Endothelial cell of umbilical vein (primary cell): ENCODE data around the gene DENND1A. TPM values are rescaled to one million over a fixed set of nuclear protein-coding genes. Genes with fewer than 3 reads are reported as not detected.

Experiments
- BruUV-seq: library from RNA; stranded (reverse); fragments of 400-500 nt; replicated peaks from 2 replicates; lab custom pipeline; 2021; lab: Mats Ljungman, UMichigan
- CTCF ChIA-PET: fragments of 300-600, 350-600 bp; sonication (Branson Sonifier 250); formaldehyde crosslinking; loops from one replicate; lab custom pipeline; 2021; ENCODE audit warnings: antibody characterized with exemption, inconsistent platforms; lab: Charles Lee
- POLR2A ChIA-PET: fragments of 300-600, 350-600 bp; sonication (Branson Sonifier 250); formaldehyde crosslinking; loops from one replicate; lab custom pipeline; 2021; ENCODE audit warnings: antibody characterized with exemption, inconsistent platforms; lab: Charles Lee
- DNase-seq: peaks from one replicate; pipeline ENCODE4 v3.0.0-alpha.2; 2011; ENCODE audit warnings: low read depth, low spot score
- FAIRE-seq: peaks from 2 replicates; lab custom pipeline; 2011; peaks lifted over from hg19 to GRCh38; lab: Jason Lieb, UNC
- H2AFZ ChIP-seq: 2 replicates; pipeline ENCODE4 v1.6.0; 2012; ENCODE audit warnings: low read depth, low read length, control low read depth, inconsistent platforms
- H3K27ac ChIP-seq: 2 replicates; pipeline ENCODE4 v1.5.1; 2011; ENCODE audit warnings: low read depth, mild to moderate bottlenecking, control low read depth, low read length, moderate library complexity; ENCODE audit not compliant: insufficient read depth
- H3K27me3 ChIP-seq, 2 experiments: 2 replicates each; pipeline versions ENCODE4 v1.6.0 to v1.6.1; 2011; ENCODE audit warnings: low read length in 2 of 2, mixed read lengths in 1 of 2; ENCODE audit not compliant: control insufficient read depth in 2 of 2, insufficient read depth in 2 of 2
- H3K36me3 ChIP-seq, 2 experiments: 2 replicates in 1 of 2; 3 replicates in 1 of 2; pipeline ENCODE4 v1.5.1; 2011; ENCODE audit warnings: low read length in 2 of 2, mild to moderate bottlenecking in 1 of 2, moderate library complexity in 1 of 2; ENCODE audit not compliant: control insufficient read depth in 2 of 2, insufficient read depth in 2 of 2; ENCODE audit errors: extremely low read depth in 1 of 2
- H3K4me1 ChIP-seq: 3 replicates; pipeline ENCODE4 v1.5.1; 2011; ENCODE audit warnings: mild to moderate bottlenecking, low read length; ENCODE audit not compliant: control insufficient read depth, insufficient read depth; ENCODE audit errors: extremely low read depth
- H3K4me2 ChIP-seq: 2 replicates; pipeline ENCODE4 v1.6.1; 2011; ENCODE audit warnings: low read length, control low read depth, mixed read lengths; ENCODE audit not compliant: insufficient read depth
- H3K4me3 ChIP-seq, 3 experiments: fragments of 200-600 bp in 1 of 3; sonication (generic), shearing (Covaris generic) in 1 of 3; replicated peaks in 1 of 3; 2 replicates each; pipeline ENCODE4 v1.5.1; 2011 to 2016; ENCODE audit warnings: control low read depth in 3 of 3, low read length in 3 of 3, mild to moderate bottlenecking in 2 of 3, inconsistent platforms in 1 of 3, low read depth in 1 of 3, moderate library complexity in 1 of 3; ENCODE audit not compliant: insufficient read depth in 1 of 3
- H3K79me2 ChIP-seq: 2 replicates; pipeline ENCODE4 v1.6.0; 2012; ENCODE audit warnings: low read length, inconsistent platforms; ENCODE audit not compliant: control insufficient read depth, insufficient read depth
- H3K9ac ChIP-seq: replicated peaks from 2 replicates; pipeline ENCODE3; 2011; ENCODE audit warnings: low read length, control low read depth; ENCODE audit not compliant: insufficient read depth; ENCODE audit errors: extremely low read depth
- H3K9me1 ChIP-seq: replicated peaks from 3 replicates; pipeline ENCODE4 v1.6.0; 2011; ENCODE audit warnings: mild to moderate bottlenecking, low read length; ENCODE audit not compliant: control insufficient read depth, insufficient read depth; ENCODE audit errors: extremely low read depth
- H3K9me3 ChIP-seq: replicated peaks from 2 replicates; pipeline ENCODE4 v1.5.1; 2012; ENCODE audit warnings: low read length, inconsistent platforms; ENCODE audit not compliant: control insufficient read depth, insufficient read depth
- H4K20me1 ChIP-seq: replicated peaks from 2 replicates; pipeline ENCODE3; 2011; ENCODE audit warnings: mild to moderate bottlenecking, low read length; ENCODE audit not compliant: control insufficient read depth, insufficient read depth; ENCODE audit errors: extremely low read depth
- CTCF ChIP-seq, 2 donors: IDR thresholded peaks; 1 replicate in 1 of 2; 2 replicates in 1 of 2; pipeline ENCODE4 v1.5.1; 2011; ENCODE audit warnings: low read length in 2 of 2, mild to moderate bottlenecking in 2 of 2, moderate library complexity in 2 of 2, control low read depth in 1 of 2, inconsistent platforms in 1 of 2, low read depth in 1 of 2; ENCODE audit not compliant: insufficient read depth in 1 of 2; ENCODE audit errors: extremely low read depth in 1 of 2
- EZH2 ChIP-seq: IDR thresholded peaks from 2 replicates; pipeline ENCODE4 v1.6.1; 2012; ENCODE audit warnings: borderline replicate concordance, low read depth, mild to moderate bottlenecking, moderate library complexity, low read length, inconsistent platforms; ENCODE audit not compliant: severe bottlenecking
- FOS ChIP-seq: IDR thresholded peaks from 2 replicates; pipeline ENCODE4 v1.6.1; 2011; ENCODE audit warnings: mild to moderate bottlenecking, low read length, moderate library complexity, borderline replicate concordance; ENCODE audit not compliant: insufficient read depth
- GATA2 ChIP-seq: IDR thresholded peaks from 2 replicates; pipeline ENCODE4 v1.7.0; 2011; ENCODE audit warnings: low read depth, mild to moderate bottlenecking, moderate library complexity, mixed read lengths, low read length; ENCODE audit not compliant: insufficient read length, insufficient read depth
- MYC ChIP-seq: IDR thresholded peaks from one replicate; pipeline ENCODE4 v1.6.1; 2011; ENCODE audit warnings: mild to moderate bottlenecking, low read depth, low read length
- POLR2AphosphoS5 ChIP-seq: IDR thresholded peaks from 2 replicates; pipeline ENCODE4 v1.6.1; 2012; ENCODE audit warnings: low read depth, mild to moderate bottlenecking, control low read depth, low read length, moderate library complexity; ENCODE audit not compliant: insufficient read depth
- dilution Hi-C: fragments of 300-500 bp; cut with MboI; formaldehyde crosslinking; loops from one replicate; pipeline ENCODE4 v1.15.0; 2019; ENCODE audit warnings: low sequenced_read_pairs; ENCODE audit not compliant: extremely low pct_ligation_motif_present
- intact Hi-C: fragments of 100-400 bp; cut with micrococcal nuclease; formaldehyde crosslinking; loops from one replicate; pipeline ENCODE4 v1.10.0; 2022
- polyA plus RNA-seq, 4 experiments: library from polyadenylated mRNA; depleted of rRNA in 3 of 4; stranded (reverse) in 3 of 4; unstranded in 1 of 4; fragments of >200 nt; gene quantifications; 2 replicates each; pipeline versions ENCODE4 v1.2.1 to v1.2.3, GENCODE V29; 2011 to 2012; ENCODE audit warnings: missing spikeins in 1 of 4
- total RNA-seq: library from RNA; stranded (reverse); gene quantifications from 2 replicates; pipeline ENCODE4 v1.2.3, GENCODE V29; 2021

Gene DENND1A
- total and polyA plus RNA-seq, 2 donors (not counting 3 experiments of a cell fraction or from before 2014, with no cell fraction given): 18.5 to 24.5 TPM

GRCh38 chr9:123745933-123746332 lies 184.0 kb downstream of the DENND1A start:
- BruUV-seq: no TSS peak
- DNase-seq (no peak), FAIRE-seq (no peak)
- dilution Hi-C loops: no loop called here
- H3K79me2 ChIP-seq: no peaks in the 10 kb centered on the region
- ChIA-PET POLR2A (no interaction called here), CTCF (interaction anchor here (0.8 to 1.3 kb wide), 3 partner anchors 9 to 11 kb away, joined by 3 read pairs; no protein-coding TSS in a partner anchor)
- no peaks in the 10 kb centered on the region for H3K27me3 ChIP-seq
- H3K27ac ChIP-seq: no peak overlapping the region
- no peaks in the 10 kb centered on the region for H4K20me1 ChIP-seq
- no peaks in the 10 kb centered on the region for H3K9me3 ChIP-seq
- no peaks in the 10 kb centered on the region for H3K9me1 ChIP-seq
- no peak overlapping the region for H2AFZ ChIP-seq
- H3K4me1 ChIP-seq: no peaks in the 10 kb centered on the region
- no peaks in the 10 kb centered on the region for H3K36me3 ChIP-seq
- H3K4me3 ChIP-seq: no peak overlapping the region
- H3K9ac ChIP-seq: no peak overlapping the region
- TF ChIP-seq POLR2AphosphoS5 (no peak), GATA2 (no peak), CTCF (IDR thresholded peaks at IDR 0.05; ENCODE audit: extremely low read depth in 1 of 2, insufficient read depth in 1 of 2, low read depth in 1 of 2, low read length in 2 of 2) (no peak), MYC (no peak)
- no peak overlapping the region for H3K4me2 ChIP-seq
- intact Hi-C loops: no loop called here

GRCh38 chr9:123745451-123745850 lies 184.5 kb downstream of the DENND1A start:
- H3K9ac ChIP-seq: no peak overlapping the region
- intact Hi-C loops (no loop called here), dilution Hi-C loops (no loop called here)
- no peak overlapping the region for H3K4me2 ChIP-seq
- no peak overlapping the region for H3K4me3 ChIP-seq
- no peaks in the 10 kb centered on the region for H3K79me2 ChIP-seq
- TF ChIP-seq EZH2 (no peak), FOS (no peak), CTCF (IDR thresholded peaks at IDR 0.05; ENCODE audit: extremely low read depth in 1 of 2, insufficient read depth in 1 of 2, low read depth in 1 of 2, low read length in 2 of 2) (no peak)
- H3K9me3 ChIP-seq: no peaks in the 10 kb centered on the region
- H3K27me3 ChIP-seq: no peaks in the 10 kb centered on the region
- FAIRE-seq (no peak), DNase-seq (no peak)
- no peaks in the 10 kb centered on the region for H3K9me1 ChIP-seq
- POLR2A ChIA-PET: no interaction called here
- H3K36me3 ChIP-seq: no peaks in the 10 kb centered on the region
- H2AFZ ChIP-seq: no peak overlapping the region
- CTCF ChIA-PET: interaction anchor here (0.8 to 1.3 kb wide), 4 partner anchors 9 to 20 kb away, joined by 3 to 4 read pairs (median 3); no protein-coding TSS in a partner anchor
- H3K4me1 ChIP-seq: no peaks in the 10 kb centered on the region
- H4K20me1 ChIP-seq: no peaks in the 10 kb centered on the region
- BruUV-seq: no TSS peak
- no peak overlapping the region for H3K27ac ChIP-seq
